Fibroblast of villous mesenchyme (primary cell): Measurements from ENCODE around the gene ZNF280A. TPM values are rescaled to one million over a fixed set of nuclear protein-coding genes. Genes with fewer than 3 reads are reported as not detected.
A peak's percentile ranks its signal among the peaks of the same experiment; 100 is the strongest.

ENCODE experiments used
- DNase-seq: peaks from one replicate; pipeline ENCODE4 v3.0.0-alpha.2; 2010; ENCODE audit warnings: low read depth
- H3K4me3 ChIP-seq: 2 replicates; pipeline ENCODE4 v1.5.1; 2011; ENCODE audit warnings: low read depth, mild to moderate bottlenecking, low read length
- CTCF ChIP-seq: IDR thresholded peaks from 2 replicates; pipeline ENCODE4 v1.5.1; 2012; ENCODE audit warnings: low read depth, mild to moderate bottlenecking, low read length; ENCODE audit not compliant: insufficient read depth
- total RNA-seq: library from RNA; depleted of rRNA; stranded (reverse); fragments of >200 nt; gene quantifications from 2 replicates; pipeline ENCODE4 v1.2.3, GENCODE V29; 2012

ZNF280A gene
- total RNA-seq, 1 donor = not detected

DNA sequence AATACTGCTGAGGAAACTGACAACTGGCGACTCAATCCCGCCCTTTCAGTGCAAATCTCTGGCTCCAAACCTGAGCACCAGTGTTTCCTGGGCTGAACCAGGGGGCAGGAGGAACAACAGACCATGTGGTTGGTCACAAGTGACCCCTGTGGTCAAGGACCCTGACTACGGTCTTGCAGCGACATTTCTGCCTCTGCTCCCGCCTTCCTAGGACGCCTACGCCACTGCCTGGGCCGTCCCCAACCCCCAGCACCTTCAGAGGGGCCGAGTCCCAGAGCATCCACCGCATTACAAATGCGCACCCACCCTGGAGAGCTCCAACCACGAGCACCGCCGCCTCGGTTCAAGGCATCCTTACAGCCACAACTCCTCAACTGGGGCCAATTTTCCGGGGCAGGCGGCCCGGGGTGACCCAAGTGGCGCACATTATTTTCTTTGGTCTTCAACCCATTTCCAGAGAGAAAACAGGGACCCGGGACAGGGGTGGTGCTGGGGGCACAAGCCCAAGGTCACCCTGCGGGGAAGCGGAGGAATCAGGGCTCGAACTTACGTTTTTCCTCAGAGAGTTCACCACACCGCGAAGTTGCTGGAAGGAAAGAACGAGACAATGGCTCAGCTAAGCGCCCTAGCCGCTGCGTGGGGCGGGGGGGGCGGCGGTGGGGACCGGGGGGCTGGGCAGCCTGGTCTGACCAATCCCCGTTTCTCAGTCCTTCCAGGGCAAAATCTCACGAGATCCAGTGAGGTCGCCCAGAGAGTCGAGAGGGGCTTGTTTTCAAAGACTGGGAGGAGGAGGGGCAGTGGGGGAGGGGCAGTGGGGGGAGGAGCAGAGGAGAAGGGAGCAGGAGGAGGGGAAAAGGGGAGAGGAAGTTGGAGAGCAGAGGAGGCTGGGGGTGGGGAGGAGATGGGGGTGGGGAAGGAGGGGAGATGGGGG lies 37.2 kb upstream of the ZNF280A start:
- no peak overlapping the region for H3K4me3 ChIP-seq
- no peak for TF ChIP-seq CTCF
- no peak for DNase-seq

DNA sequence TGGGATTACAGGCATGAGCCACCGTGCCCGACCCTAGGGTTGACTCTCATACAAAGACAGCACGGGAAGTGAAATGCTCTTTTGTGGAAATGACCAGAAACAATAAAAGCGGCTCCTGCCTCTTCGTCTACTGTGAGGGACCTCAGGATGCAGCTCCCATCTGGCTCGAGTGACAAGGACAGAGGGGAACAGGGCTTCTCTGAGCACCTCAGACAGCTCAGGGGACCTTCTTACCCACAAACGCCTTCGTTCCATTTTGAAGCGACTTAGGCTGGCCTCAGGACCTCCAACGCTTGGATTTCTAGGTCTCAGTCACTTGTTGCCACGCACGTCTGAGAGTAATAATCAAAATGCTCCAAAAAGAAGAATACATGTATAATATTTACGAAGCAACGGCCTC lies 36.5 kb upstream of the ZNF280A start:
- no peak overlapping the region for H3K4me3 ChIP-seq
- no peak for DNase-seq
- TF ChIP-seq CTCF = no peak

DNA sequence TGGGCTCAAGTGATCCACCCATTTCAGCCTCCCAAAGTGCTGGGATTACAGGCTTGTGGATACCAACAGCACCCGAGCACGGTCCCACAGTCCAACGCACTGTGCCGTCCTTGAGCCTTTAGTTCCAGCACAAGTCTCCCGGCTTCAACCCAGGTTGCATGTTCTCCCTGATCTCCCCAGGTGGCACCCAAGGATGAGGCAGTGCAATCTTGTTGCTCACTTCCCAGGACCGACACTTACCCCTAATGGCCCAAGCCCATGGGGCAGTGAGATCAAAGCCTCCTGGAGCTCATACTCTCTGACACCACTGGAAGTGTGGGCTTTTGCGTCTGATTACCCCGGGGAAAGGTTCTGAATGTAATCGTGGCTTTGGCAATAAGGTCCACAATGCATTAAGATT lies 35.5 kb upstream of the ZNF280A start:
- H3K4me3 ChIP-seq = no peak overlapping the region
- DNase-seq = no peak
- TF ChIP-seq CTCF = no peak

GRCh38 chr22:22554587-22555284 lies 34.7 kb upstream of the ZNF280A start:
- no peak for TF ChIP-seq CTCF
- no peak overlapping the region for H3K4me3 ChIP-seq
- peak; percentile 3 for DNase-seq

GRCh38 chr22:22553735-22554586 lies 33.9 kb upstream of the ZNF280A start:
- TF ChIP-seq CTCF = no peak
- peak; percentile 30 for DNase-seq

GRCh38 chr22:22553141-22553540 lies 33.1 kb upstream of the ZNF280A start:
- DNase-seq = no peak
- TF ChIP-seq CTCF = no peak
- no peak overlapping the region for H3K4me3 ChIP-seq

More at GRCh38 chr22:22553735-22554586, 33.9 kb upstream of the ZNF280A start:
- H3K4me3 ChIP-seq = no peak overlapping the region
